ENCODE data around the gene ACTN2. TPM values are rescaled to one million over a fixed set of nuclear protein-coding genes. Genes with fewer than 3 reads are reported as not detected.

Gene ACTN2
- total RNA-seq, 1 donor from 2014 or later: 1,156 TPM

GRCh38 chr1:236785477-236785876 is 99.2 kb downstream of the ACTN2 start:
- DNase-seq: no peak

GRCh38 chr1:236786453-236786852 is 100.2 kb downstream of the ACTN2 start:
- DNase-seq: no peak

GRCh38 chr1:236794585-236795034 is 108.3 kb downstream of the ACTN2 start:
- DNase-seq: no peak

- peak; percentile 99 for DNase-seq
These were observed 108.9 kb downstream of the ACTN2 start, which contains the start of gene MTR for GRCh38 chr1:236795035-236795756. Gene MTR (plus strand): TSS chr1:236795292. CDS start chr1:236795704, 412 bp downstream.

- peak; percentile 59 for DNase-seq
These were observed 109.7 kb downstream of the ACTN2 start for GRCh38 chr1:236795757-236796667.

- DNase-seq: no peak
These were observed 112.7 kb downstream of the ACTN2 start for GRCh38 chr1:236799001-236799400.

- DNase-seq: no peak
These were observed 113.8 kb downstream of the ACTN2 start for GRCh38 chr1:236800002-236800620.

GRCh38 chr1:236800623-236801022 is 114.3 kb downstream of the ACTN2 start:
- no peak for DNase-seq

GRCh38 chr1:236802264-236802663 is 116.0 kb downstream of the ACTN2 start:
- DNase-seq: no peak

GRCh38 chr1:236806634-236807033 is 120.3 kb downstream of the ACTN2 start:
- DNase-seq: no peak

GRCh38 chr1:236808005-236808404 is 121.7 kb downstream of the ACTN2 start:
- DNase-seq: no peak

GRCh38 chr1:236808564-236809130 is 122.3 kb downstream of the ACTN2 start:
- no peak for DNase-seq

GRCh38 chr1:236809148-236809547 is 122.8 kb downstream of the ACTN2 start:
- DNase-seq: peak; percentile 71

- DNase-seq: no peak
These were observed 123.7 kb downstream of the ACTN2 start for GRCh38 chr1:236810018-236810417.

- DNase-seq: no peak
These were observed 126.2 kb downstream of the ACTN2 start for GRCh38 chr1:236812334-236813030.

Other genes with a start within 250 kb of the ACTN2 start
- gene LGALS8, start 162.5 kb upstream of the ACTN2 start, total RNA-seq: 38.5 TPM
- 34.0 TPM for gene HEATR1, start 82.0 kb upstream of the ACTN2 start, total RNA-seq
- gene MTR, start 108.8 kb downstream of the ACTN2 start, total RNA-seq: 39.7 TPM

Data from tongue (tissue), 2 donors.